GM19328 (cell line): ENCODE results near the gene DAW1.
A peak's percentile ranks its signal among the peaks of the same experiment; 100 is the strongest.

Experiments
- ATAC-seq: cut with Tn5 transposase; IDR thresholded peaks from one replicate; pipeline ENCODE4 v1.9.1; 2021; ENCODE audit warnings: mild to moderate bottlenecking, moderate library complexity; ENCODE audit not compliant: unreplicated experiment

The DAW1 gene

DNA sequence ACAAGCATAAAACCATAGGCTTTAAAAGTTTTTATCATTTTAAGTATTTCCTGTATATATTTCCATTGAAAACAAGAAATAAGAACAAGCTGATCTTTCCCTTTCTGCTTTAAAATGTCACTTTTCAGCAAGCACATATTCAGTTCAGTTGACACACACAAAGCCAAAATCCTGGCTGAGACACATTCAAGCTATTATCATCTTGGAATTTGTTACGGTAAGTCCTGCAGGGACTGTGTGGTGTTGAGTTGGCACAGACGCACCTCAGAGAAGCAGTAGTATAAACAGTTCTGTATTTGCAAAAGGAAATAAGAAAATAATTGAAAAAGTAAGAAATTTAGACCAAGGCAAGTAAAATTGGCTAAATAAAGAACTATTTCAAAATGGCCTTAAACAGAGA is 10.4 kb upstream of the DAW1 start:
- no peak for ATAC-seq

GRCh38 chr2:227862227-227862740 is 9.1 kb upstream of the DAW1 start:
- no peak for ATAC-seq

DNA sequence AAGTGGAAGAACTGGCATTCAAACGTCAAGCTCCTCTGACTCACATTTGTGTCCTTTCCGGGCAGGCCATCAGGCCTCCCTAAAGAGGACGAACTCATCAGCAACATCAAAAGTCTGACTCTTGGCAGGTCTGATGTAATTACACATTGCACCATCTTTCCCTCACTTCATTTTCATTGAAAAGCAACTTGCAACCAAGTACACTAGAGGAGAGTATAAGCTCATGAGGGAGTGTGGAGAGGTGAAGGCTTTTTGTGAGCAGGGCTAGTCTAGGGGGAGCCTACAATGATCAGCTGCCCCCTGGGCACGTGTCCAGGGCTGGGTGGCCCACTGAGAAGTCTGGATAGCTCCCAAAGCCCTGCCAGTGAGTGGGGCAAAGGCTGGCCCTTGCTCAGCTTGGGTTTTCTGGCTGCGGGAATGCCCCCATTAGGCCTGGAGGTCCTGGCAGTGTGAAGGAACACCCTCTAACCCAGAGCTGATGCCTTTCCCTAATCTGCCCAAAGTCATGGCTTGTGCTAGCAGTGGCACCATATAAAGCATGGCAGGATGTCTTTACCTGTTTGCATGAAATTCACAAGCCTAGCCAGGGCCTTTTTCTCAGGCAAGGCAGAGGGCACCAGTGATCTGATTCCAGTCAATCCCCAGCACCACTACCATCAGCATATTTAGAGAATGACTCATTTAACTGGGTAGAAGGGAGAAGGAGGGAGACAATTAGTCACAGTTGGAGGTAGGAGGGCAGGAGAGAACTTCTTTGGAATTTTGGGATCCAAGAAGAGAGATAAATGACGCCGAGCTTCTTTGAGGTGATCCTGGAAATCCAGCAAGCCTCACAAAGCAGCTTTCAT is 8.5 kb upstream of the DAW1 start:
- no peak for ATAC-seq

- no peak for ATAC-seq
Measured at GRCh38 chr2:227864161-227864756, 7.2 kb upstream of the DAW1 start.

DNA sequence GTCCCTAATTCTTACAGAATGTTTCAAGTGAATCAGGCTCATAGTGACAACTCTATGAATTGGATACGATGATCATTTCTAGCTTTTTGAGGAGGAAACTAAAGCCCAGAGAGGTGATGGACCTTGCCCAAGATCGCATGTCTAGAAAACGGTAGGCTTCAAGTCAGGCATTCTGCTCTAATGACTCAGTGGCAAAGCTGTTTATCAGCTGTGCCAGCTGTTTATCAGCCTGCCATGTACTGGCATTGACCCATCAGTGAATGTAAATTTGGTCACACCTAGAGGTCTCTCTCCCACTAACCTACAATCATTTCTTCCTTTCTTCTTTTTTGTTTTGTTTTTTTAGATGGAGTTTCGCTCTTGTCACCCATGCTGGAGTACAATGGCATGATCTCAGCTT is 6.1 kb upstream of the DAW1 start:
- ATAC-seq = no peak

DNA sequence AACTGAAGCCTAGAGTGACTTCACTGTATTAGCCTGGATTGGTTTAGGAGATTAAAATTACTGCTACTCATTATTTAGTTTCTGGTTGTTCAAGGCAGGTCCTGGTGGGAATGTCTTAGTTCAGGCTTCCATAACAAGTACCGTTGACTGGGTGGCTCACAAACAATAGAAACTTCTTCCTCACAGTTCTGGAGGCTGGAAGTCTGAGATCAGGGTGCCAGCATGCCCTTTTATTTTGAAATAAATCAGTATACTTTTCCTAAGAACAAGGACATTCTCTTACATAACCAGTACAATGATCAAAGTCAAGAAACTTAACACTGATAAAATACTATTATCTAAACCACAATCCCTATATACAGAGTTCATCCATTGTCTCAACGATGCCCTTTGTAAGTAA is 4.0 kb upstream of the DAW1 start:
- ATAC-seq = no peak

GRCh38 chr2:227870710-227871374 is 589 bp upstream of the DAW1 start:
- ATAC-seq = no peak

DNA sequence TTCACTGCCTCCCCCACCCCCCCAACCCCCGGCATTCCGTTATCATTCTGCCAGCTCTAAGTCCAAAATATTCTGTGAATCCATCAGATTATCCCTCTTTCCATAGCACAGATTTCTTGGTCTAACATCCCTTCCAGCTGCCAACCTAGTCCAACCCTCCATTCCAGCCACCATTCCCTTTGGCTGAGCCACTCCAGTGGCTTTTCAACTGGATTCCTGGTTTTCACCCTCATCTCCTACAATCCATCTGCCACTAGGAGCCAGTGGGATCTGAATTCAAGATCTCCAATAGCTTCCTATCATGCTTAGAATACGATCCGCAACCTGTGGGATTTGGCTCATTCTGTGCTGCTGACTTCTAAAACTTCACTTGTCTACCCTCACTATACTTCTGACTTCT is 1.2 kb downstream of the DAW1 start:
- ATAC-seq = no peak

GRCh38 chr2:227876300-227876801 is 4.9 kb downstream of the DAW1 start:
- ATAC-seq = no peak

DNA sequence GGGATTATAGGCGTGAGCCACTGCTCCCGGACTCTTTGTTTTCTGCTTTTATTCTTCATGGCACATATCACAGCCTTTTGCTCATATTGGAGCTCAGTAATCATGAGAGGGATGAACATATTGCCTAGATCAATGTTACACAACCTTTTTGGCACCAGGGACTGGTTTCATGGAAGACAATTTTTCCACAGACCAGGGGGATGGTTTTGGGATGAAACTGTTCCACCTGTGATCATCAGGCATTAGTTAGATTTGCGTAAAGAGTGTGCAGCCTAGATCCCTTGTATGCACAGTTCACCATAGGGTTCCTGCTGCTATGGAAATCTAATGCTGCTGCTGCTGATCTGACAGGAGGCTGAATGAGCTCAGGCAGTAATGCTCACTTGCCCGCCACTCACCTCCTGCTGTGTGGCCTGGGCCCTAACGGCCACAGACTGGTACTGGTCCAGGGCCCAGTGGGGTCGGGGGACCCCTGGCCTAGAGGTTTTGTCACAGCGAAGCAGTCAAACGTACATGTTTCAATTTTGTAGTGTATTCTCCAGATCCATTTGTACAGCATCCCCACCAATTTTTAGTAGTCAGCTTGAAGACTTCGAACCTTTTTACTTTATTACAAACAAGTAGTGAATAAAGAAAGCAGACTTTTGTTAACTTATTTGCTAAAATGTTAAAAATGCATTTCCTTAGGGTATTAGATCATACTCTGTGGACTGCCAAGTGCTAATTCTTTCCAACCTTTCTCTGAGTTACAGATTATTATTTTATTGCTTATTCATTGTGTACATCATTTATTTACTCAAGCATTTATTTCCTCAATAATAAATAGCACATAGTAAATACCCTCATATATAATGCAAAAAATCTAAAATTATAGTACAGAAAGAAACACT is 6.2 kb downstream of the DAW1 start:
- ATAC-seq = no peak

DNA sequence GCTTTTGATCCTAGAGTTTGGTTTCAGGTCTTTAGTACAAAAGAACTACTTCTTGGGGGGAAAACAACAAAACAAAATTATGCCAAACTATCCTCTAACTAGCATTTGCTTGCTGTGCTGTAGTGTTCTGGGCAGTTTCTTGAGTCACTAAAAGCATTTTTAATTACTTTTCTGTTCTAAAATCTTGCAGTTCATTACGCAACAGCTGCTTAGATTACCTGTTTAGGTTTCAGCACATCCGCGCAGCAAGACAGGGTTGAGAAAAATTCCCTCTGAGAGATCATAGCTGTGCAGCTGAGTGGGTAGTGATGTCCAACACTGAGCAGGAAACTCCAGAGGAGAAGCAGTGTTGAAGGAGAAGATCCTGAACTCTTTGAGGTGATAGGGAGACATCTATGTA is 9.0 kb downstream of the DAW1 start:
- no peak for ATAC-seq

DNA sequence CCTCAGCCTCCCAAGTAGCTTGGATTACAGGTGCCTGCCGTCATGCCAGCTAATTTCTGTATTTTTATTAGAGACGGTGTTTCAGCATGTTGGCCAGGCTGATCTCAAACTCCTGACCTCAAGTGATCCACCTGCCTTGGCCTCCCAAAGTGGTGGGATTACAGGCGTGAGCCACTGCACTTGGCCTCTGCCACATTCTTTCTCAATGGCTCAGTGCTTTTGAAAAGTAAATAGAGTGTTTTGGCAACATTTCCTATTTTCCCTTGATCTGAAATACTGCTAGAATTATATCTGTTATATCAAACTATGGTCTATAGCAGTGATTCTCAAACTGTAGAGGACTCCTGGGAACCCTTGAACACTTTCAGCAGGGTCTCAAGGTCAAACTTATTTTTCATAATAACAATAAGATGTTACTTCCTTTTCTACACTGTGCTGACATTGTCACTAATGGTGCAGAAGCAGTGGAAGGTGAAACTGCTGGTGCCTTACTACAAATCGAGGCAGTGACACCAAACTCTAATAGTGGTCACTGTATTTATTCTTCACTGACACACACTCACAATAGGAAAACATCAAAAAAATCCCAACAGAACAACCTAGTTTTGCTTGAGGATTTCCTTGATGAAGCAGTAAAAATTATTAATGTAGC is 10.6 kb downstream of the DAW1 start:
- ATAC-seq = peak; percentile 73

DNA sequence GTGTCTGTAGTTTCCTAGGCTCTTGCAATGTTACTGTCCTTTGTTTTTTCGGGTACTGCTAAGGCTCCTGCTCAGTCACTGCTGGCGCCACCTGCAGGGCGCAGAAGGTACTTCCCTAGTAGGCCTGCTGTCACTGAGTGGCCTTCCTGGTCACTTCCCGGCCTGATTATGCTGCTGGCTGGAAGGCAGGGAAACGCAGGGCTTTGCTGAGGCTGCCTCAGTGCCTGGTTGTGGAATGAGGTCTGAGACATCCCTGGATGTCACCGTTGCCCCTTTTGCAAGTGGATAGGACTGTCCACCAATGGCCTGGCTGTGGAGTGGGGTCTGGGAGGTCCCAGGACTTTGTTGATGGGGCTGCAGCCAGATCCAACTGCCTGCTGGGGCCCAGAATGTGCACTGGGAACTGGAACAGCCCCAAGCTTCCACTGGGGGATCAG is 13.1 kb downstream of the DAW1 start:
- peak; percentile 78 for ATAC-seq

DNA sequence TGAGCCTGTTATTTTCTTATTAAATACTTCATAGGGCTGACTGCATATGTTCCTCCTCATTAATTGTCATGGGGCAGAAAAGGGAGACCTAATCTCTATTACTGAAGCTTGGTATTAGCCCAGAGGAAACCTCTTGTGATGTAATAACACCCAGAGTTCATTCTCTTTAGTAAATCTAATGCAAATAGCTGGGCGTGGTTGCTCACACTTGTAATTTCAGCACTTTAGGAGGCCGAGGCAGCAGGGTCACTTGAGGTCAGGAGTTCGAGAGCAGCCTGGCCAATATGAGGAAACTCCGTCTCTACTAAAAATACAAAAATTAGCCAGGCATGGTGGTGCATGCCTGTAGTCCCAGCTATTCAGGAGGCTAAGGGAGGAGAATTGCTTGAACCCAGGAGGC is 14.7 kb downstream of the DAW1 start:
- ATAC-seq = no peak

GRCh38 chr2:227888289-227888688 is 16.9 kb downstream of the DAW1 start:
- no peak for ATAC-seq

DNA sequence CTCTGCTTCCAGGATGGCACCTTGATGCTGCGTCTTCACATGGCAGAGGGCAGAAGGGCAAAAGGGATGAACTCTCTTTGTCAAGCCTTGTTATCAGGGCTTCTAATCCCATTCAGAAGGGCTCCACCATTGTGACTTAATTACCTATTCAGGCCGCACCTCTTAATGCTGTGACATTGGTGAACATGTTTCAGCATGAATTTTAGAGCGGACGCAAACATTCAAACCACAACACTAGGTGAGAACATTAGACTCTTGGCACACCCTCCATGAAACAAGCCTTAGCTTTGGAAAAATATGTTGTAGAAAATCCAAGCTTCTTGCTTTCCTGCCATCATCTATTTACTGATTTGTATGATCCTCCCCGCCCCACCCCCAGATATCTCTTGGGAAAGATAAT is 17.9 kb downstream of the DAW1 start:
- no peak for ATAC-seq

- ATAC-seq = no peak
Measured at GRCh38 chr2:227890495-227891079, 19.2 kb downstream of the DAW1 start.

DNA sequence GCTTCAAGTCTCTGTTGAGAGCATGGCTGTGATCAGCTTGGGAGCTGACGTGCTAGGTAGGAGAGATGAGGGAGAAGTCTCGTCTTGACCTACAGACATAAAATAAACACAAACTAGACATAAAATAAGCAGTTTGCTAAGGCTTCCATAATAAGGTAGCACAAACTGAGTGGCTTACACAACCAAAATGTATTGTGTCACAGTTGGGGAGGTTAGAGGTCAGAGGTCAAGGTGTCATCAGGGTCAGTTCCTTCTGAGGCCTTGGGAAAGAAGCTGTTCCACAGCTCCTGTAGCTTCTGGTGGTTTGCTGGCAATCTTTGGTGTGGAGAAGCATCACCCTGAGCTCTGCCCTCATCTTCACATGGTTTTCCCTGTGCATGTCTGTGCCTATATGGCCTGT is 20.2 kb downstream of the DAW1 start:
- no peak for ATAC-seq

GRCh38 chr2:227903381-227903780 is 31.9 kb downstream of the DAW1 start:
- no peak for ATAC-seq

GRCh38 chr2:227906991-227907390 is 35.6 kb downstream of the DAW1 start:
- ATAC-seq = no peak
